ENCODE data around the gene SHISAL2A. TPM values are rescaled to one million over a fixed set of nuclear protein-coding genes. Genes with fewer than 3 reads are reported as not detected.
A peak's percentile ranks its signal among the peaks of the same experiment; 100 is the strongest.

SHISAL2A gene
- total and polyA plus RNA-seq, 10 of the 15 experiments (the other 5 are each of a cell fraction or from before 2014, with no cell fraction given), result 0.18 to 0.67 (median 0.45) TPM

- TF ChIP-seq RCOR1 (conservative IDR thresholded peaks at IDR 0.05; ENCODE audit: low read depth, low read length) (no peak), HDGF (IDR thresholded peaks at IDR 0.05) (no peak), TCF7 (IDR thresholded peaks at IDR 0.05; ENCODE audit: borderline replicate concordance) (no peak), ZSCAN29 (IDR thresholded peaks at IDR 0.05) (0 out of 2 replicates have a peak, but pooled peaks have one; percentile 8), PBX3 (IDR thresholded peaks at IDR 0.05; ENCODE audit: insufficient replicate concordance, low read depth, low read length) (no peak), FOS (IDR thresholded peaks at IDR 0.05; ENCODE audit: borderline replicate concordance, extremely low read depth, insufficient read length) (no peak), ZNF384 (IDR thresholded peaks at IDR 0.05; ENCODE audit: borderline replicate concordance, low read depth, low read length) (no peak), NR2F1 (conservative IDR thresholded peaks at IDR 0.05) (peak; percentile 59; the same call in 1 of the 2 replicates), MXI1 (IDR thresholded peaks at IDR 0.05; ENCODE audit: low read depth, low read length) (no peak), ASH2L (IDR thresholded peaks at IDR 0.05; ENCODE audit: borderline replicate concordance, low read depth) (no peak), WRNIP1 (IDR thresholded peaks at IDR 0.05; ENCODE audit: borderline replicate concordance, low read depth, low read length) (no peak), SRF (IDR thresholded peaks at IDR 0.05; ENCODE audit: low read depth in 2 of 2, low read length in 2 of 2) (no peak), IRF3 (IDR thresholded peaks at IDR 0.05) (no peak), RAD51 (IDR thresholded peaks at IDR 0.05) (no peak), CHD2 (IDR thresholded peaks at IDR 0.05; ENCODE audit: borderline replicate concordance, low read depth, low read length) (no peak), MTA3 (IDR thresholded peaks at IDR 0.05; ENCODE audit: borderline replicate concordance, low read length) (no peak), NR2C2 (IDR thresholded peaks at IDR 0.05; ENCODE audit: borderline replicate concordance, control insufficient read depth, insufficient read length, low read depth) (no peak), IKZF1 (conservative IDR thresholded peaks at IDR 0.05) (peak; percentile 51; the same call in 1 of the 2 replicates), REST (IDR thresholded peaks at IDR 0.05; ENCODE audit: low read depth, low read length) (no peak), KAT2A (conservative IDR thresholded peaks at IDR 0.05; ENCODE audit: control insufficient read depth, low read depth, low read length) (no peak)
Observed at GRCh38 chr1:52601991-52602855, 30.7 kb upstream of the SHISAL2A start, which contains the start of gene GPX7 (continued).
